Neural cell (in vitro differentiated cells): ENCODE measurements around the gene LYPD6B. TPM values are rescaled to one million over a fixed set of nuclear protein-coding genes. Genes with fewer than 3 reads are reported as not detected.

Experiments
- H2AFZ ChIP-seq: fragments of 200-600, 300-800 bp; sonication (generic), shearing (Covaris generic); 2 replicates; pipeline ENCODE4 v1.6.0; 2014; ENCODE audit warnings: low read depth, mild to moderate bottlenecking, antibody characterized with exemption, low read length, moderate library complexity
- H3F3A ChIP-seq: fragments of 200-600 bp; shearing (Covaris generic); 2 replicates; pipeline ENCODE4 v1.6.1; 2016; ENCODE audit warnings: mild to moderate bottlenecking, moderate library complexity, mixed read lengths, antibody characterized with exemption, low read length; ENCODE audit not compliant: insufficient read depth, poor library complexity, severe bottlenecking
- H3K27ac ChIP-seq: fragments of 200-600, 300-800 bp; sonication (generic), shearing (Covaris generic); 2 replicates; pipeline ENCODE4 v1.5.1; 2014; ENCODE audit warnings: mild to moderate bottlenecking, low read length, moderate library complexity
- H3K27me3 ChIP-seq: fragments of 300-800, 200-600 bp; sonication (generic), shearing (Covaris generic); 2 replicates; pipeline ENCODE4 v1.6.0; 2014; ENCODE audit warnings: mild to moderate bottlenecking, low read depth, low read length, moderate library complexity; ENCODE audit not compliant: insufficient read depth
- H3K36me3 ChIP-seq: fragments of 300-800, 200-600 bp; sonication (generic), shearing (Covaris generic); 2 replicates; pipeline ENCODE4 v1.5.1; 2014; ENCODE audit warnings: mild to moderate bottlenecking, antibody characterized with exemption, low read length, moderate library complexity; ENCODE audit not compliant: insufficient read depth
- H3K4me2 ChIP-seq: fragments of 300-800, 200-600 bp; sonication (generic), shearing (Covaris generic); 2 replicates; pipeline ENCODE4 v1.6.0; 2014; ENCODE audit warnings: mild to moderate bottlenecking, low read length
- H3K4me3 ChIP-seq: fragments of 300-800, 200-600 bp; sonication (generic), shearing (Covaris generic); 2 replicates; pipeline ENCODE4 v1.5.1; 2014; ENCODE audit warnings: mild to moderate bottlenecking, low read length, moderate library complexity
- H3K79me2 ChIP-seq: fragments of 200-600 bp; shearing (Covaris generic); replicated peaks from 2 replicates; pipeline ENCODE4 v1.6.0; 2014; ENCODE audit warnings: mild to moderate bottlenecking, low read length, moderate library complexity; ENCODE audit not compliant: insufficient read depth
- H3K9ac ChIP-seq: fragments of 300-800, 200-600 bp; sonication (generic), shearing (Covaris generic); 2 replicates; pipeline ENCODE4 v1.6.1; 2016; ENCODE audit warnings: mild to moderate bottlenecking, low read length, mixed read lengths
- H3K9me2 ChIP-seq: fragments of 200-600 bp; shearing (Covaris generic); 2 replicates; pipeline ENCODE4 v1.6.1; 2016; ENCODE audit warnings: mild to moderate bottlenecking, low read length, mixed read lengths; ENCODE audit not compliant: insufficient read depth
- H3K9me3 ChIP-seq: fragments of 200-600, 300-800 bp; sonication (generic), shearing (Covaris generic); 2 replicates; pipeline ENCODE4 v1.6.1; 2016; ENCODE audit warnings: mild to moderate bottlenecking, mixed run types, low read length, moderate library complexity, mixed read lengths
- H4K20me1 ChIP-seq: fragments of 200-600 bp; shearing (Covaris generic); 2 replicates; pipeline ENCODE4 v1.6.1; 2016; ENCODE audit warnings: mild to moderate bottlenecking, mixed run types; ENCODE audit not compliant: insufficient read depth
- EP300 ChIP-seq: fragments of 450-650 bp; conservative IDR thresholded peaks from 2 replicates; pipeline ENCODE4 v1.6.1; 2014; ENCODE audit warnings: antibody characterized with exemption, mild to moderate bottlenecking, moderate library complexity; ENCODE audit not compliant: poor library complexity, severe bottlenecking
- EZH2 ChIP-seq: fragments of 200-600, 300-800 bp; shearing (Covaris generic), sonication (generic); IDR thresholded peaks from 2 replicates; pipeline ENCODE4 v1.6.1; 2014; ENCODE audit warnings: antibody characterized with exemption, low read length, borderline replicate concordance, mild to moderate bottlenecking; ENCODE audit not compliant: insufficient read depth, poor library complexity, severe bottlenecking
- MXI1 ChIP-seq: fragments of 450-650 bp; conservative IDR thresholded peaks from 2 replicates; pipeline ENCODE4 v1.6.1; 2014; ENCODE audit warnings: antibody characterized with exemption, mild to moderate bottlenecking; ENCODE audit not compliant: poor library complexity, severe bottlenecking
- POLR2AphosphoS5 ChIP-seq: IDR thresholded peaks from 2 replicates; pipeline ENCODE4 v1.6.1; 2012
- RAD21 ChIP-seq: fragments of 450-650 bp; conservative IDR thresholded peaks from 2 replicates; pipeline ENCODE4 v1.6.1; 2014; ENCODE audit warnings: antibody characterized with exemption, mild to moderate bottlenecking, moderate library complexity
- SMC3 ChIP-seq: fragments of 450-650 bp; conservative IDR thresholded peaks from 2 replicates; pipeline ENCODE4 v1.6.1; 2014; ENCODE audit warnings: antibody characterized with exemption, mild to moderate bottlenecking, moderate library complexity; ENCODE audit not compliant: poor library complexity
- TAF1 ChIP-seq: IDR thresholded peaks from 2 replicates; pipeline ENCODE4 v1.6.1; 2012; ENCODE audit warnings: low read depth
- polyA minus RNA-seq: library from RNA; depleted of rRNA, polyadenylated mRNA; stranded (reverse); fragments of >200 nt; gene quantifications from 2 replicates; pipeline ENCODE4 v1.2.3, GENCODE V29; 2014
- polyA plus RNA-seq: library from polyadenylated mRNA; depleted of rRNA; stranded (reverse); fragments of >200 nt; gene quantifications from 2 replicates; pipeline ENCODE4 v1.2.3, GENCODE V29; 2014
- TF ChIP-seq, protein P1 (sequence below): fragments of 450-650 bp; IDR thresholded peaks from 2 replicates; pipeline ENCODE4 v1.5.1; 2014; ENCODE audit warnings: antibody characterized with exemption, mild to moderate bottlenecking, moderate library complexity; ENCODE audit not compliant: poor library complexity, severe bottlenecking
- TF ChIP-seq, protein P2 (sequence below): IDR thresholded peaks from 2 replicates; pipeline ENCODE4 v1.6.1; 2012; ENCODE audit warnings: borderline replicate concordance

The LYPD6B gene, protein sequence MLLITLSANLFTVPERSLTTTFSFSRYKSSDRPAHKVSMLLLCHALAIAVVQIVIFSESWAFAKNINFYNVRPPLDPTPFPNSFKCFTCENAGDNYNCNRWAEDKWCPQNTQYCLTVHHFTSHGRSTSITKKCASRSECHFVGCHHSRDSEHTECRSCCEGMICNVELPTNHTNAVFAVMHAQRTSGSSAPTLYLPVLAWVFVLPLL
- 0.68 and 7.7 TPM in 2 replicates for polyA plus RNA-seq
- 1.4 and 1.5 TPM in 2 replicates for polyA minus RNA-seq

DNA sequence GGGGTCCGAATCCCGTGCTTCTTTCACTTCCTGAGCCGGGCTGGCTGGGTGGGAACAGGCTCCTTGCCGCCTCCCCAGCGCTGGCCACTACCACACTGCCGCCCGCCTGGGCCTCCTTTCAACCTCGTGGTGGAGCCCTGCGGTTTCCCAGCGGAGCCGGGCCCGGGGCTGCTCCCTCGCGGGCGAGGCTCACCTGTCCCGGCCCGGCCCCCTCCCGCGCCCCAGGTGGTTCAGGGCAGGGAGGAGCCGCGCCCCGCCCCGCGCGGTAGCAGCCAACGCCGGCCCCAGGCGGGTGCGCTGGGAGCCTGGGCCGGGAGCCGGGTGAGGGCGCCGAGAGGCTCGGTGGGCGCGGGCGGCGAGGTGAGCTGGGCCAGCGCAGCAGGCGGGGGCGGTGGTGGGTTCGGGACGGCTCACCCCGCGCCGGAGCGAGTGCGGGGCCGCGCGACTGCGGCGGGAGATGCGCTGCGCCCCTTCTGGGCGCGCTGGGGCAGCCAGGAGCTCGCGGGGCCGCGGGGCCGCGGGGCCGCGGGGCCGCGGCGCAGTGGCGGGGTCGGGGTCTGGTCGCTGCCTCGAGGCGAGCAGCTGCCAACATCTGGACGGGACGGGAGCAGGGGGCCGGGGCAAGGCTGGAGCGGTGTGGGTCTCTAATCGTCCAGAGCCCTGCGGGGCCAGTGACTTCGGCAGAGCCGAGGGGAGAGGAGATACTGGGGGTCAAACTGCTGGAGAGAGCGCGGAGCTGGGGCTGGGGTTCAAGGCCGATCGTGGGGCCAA is at the start of gene LYPD6B:
Gene LYPD6B (plus strand): TSS at position 258 of the 771 bp plus-strand sequence. CDS start 92,250 bp downstream, outside the sequence.
- H2AFZ ChIP-seq = no peak within 1 kb of the TSS
- H3K27me3 ChIP-seq = peaks cover 19% of the 10 kb centered on the region
- no peaks in the 10 kb centered on the region for H4K20me1 ChIP-seq
- H3K4me3 ChIP-seq = peak within 1 kb of the TSS; percentile 65
- no peaks in the 10 kb centered on the region for H3K36me3 ChIP-seq
- H3K27ac ChIP-seq = no peak within 1 kb of the TSS
- H3K79me2 ChIP-seq = no peaks in the 10 kb centered on the region
- H3K9me2 ChIP-seq = no peaks in the 10 kb centered on the region
- peak within 1 kb of the TSS; percentile 39 for H3K9ac ChIP-seq
- H3F3A ChIP-seq = no peaks in the 10 kb centered on the region
- H3K4me2 ChIP-seq = no peak within 1 kb of the TSS
- TF ChIP-seq MXI1 (peak; percentile 37), EZH2 (no peak), SMC3 (peak; percentile 57), POLR2AphosphoS5 (no peak), EP300 (no peak), RAD21 (peak; percentile 54), TAF1 (no peak)
- TF ChIP-seq, protein P1, sequence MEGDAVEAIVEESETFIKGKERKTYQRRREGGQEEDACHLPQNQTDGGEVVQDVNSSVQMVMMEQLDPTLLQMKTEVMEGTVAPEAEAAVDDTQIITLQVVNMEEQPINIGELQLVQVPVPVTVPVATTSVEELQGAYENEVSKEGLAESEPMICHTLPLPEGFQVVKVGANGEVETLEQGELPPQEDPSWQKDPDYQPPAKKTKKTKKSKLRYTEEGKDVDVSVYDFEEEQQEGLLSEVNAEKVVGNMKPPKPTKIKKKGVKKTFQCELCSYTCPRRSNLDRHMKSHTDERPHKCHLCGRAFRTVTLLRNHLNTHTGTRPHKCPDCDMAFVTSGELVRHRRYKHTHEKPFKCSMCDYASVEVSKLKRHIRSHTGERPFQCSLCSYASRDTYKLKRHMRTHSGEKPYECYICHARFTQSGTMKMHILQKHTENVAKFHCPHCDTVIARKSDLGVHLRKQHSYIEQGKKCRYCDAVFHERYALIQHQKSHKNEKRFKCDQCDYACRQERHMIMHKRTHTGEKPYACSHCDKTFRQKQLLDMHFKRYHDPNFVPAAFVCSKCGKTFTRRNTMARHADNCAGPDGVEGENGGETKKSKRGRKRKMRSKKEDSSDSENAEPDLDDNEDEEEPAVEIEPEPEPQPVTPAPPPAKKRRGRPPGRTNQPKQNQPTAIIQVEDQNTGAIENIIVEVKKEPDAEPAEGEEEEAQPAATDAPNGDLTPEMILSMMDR = peak; percentile 54
- TF ChIP-seq, protein P2, sequence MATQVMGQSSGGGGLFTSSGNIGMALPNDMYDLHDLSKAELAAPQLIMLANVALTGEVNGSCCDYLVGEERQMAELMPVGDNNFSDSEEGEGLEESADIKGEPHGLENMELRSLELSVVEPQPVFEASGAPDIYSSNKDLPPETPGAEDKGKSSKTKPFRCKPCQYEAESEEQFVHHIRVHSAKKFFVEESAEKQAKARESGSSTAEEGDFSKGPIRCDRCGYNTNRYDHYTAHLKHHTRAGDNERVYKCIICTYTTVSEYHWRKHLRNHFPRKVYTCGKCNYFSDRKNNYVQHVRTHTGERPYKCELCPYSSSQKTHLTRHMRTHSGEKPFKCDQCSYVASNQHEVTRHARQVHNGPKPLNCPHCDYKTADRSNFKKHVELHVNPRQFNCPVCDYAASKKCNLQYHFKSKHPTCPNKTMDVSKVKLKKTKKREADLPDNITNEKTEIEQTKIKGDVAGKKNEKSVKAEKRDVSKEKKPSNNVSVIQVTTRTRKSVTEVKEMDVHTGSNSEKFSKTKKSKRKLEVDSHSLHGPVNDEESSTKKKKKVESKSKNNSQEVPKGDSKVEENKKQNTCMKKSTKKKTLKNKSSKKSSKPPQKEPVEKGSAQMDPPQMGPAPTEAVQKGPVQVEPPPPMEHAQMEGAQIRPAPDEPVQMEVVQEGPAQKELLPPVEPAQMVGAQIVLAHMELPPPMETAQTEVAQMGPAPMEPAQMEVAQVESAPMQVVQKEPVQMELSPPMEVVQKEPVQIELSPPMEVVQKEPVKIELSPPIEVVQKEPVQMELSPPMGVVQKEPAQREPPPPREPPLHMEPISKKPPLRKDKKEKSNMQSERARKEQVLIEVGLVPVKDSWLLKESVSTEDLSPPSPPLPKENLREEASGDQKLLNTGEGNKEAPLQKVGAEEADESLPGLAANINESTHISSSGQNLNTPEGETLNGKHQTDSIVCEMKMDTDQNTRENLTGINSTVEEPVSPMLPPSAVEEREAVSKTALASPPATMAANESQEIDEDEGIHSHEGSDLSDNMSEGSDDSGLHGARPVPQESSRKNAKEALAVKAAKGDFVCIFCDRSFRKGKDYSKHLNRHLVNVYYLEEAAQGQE = no peak
- H3K9me3 ChIP-seq = no peaks in the 10 kb centered on the region

DNA sequence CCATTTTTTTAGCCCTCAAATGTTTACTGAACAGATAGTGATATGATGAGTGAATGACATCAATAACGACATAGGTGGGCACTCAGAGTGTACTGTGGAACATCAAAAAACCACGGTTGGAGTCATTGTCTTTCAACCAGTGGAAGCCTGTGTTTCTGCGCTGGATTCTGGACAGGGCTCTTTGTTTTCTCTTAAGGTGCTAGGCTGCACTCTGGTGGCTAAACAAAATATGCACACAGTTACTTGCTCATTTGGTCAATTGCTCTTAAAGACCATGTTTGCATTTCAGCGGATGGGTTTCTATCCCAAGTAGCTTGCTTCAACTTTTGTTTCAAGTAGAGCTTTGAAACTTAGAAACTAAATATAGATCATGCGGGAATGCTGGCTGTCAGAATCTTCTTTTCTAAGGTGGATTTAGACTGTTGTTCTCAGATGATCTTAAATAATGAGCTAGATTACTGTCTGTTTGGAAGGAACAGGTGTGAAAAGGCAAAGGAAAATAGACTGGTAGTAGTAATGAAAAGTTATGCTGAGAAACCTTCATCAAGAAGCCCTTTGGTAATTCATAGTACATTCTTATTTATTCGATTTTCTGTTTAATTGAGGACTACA is 48.5 kb upstream of the LYPD6B start:
- peaks cover 11% of the 10 kb centered on the region for H3K79me2 ChIP-seq
- no peaks in the 10 kb centered on the region for H3F3A ChIP-seq
- H3K27ac ChIP-seq = no peak overlapping the region
- H3K27me3 ChIP-seq = no peaks in the 10 kb centered on the region
- no peak overlapping the region for H3K4me3 ChIP-seq
- H3K36me3 ChIP-seq = peaks cover 15% of the 10 kb centered on the region
- H3K4me2 ChIP-seq = no peak overlapping the region
- H3K9ac ChIP-seq = no peak overlapping the region
- no peaks in the 10 kb centered on the region for H3K9me2 ChIP-seq
- H4K20me1 ChIP-seq = peaks cover 6% of the 10 kb centered on the region
- TF ChIP-seq SMC3 (peak; percentile 77), EP300 (no peak), MXI1 (no peak), EZH2 (no peak), POLR2AphosphoS5 (no peak), TAF1 (no peak), RAD21 (peak; percentile 79)
- TF ChIP-seq, protein P1 = peak; percentile 75
- TF ChIP-seq, protein P2 = no peak
- H2AFZ ChIP-seq = no peak overlapping the region
- H3K9me3 ChIP-seq = no peaks in the 10 kb centered on the region
